Panc1 (cell line): ENCODE data around the gene TIMM17B. TPM values are rescaled to one million over a fixed set of nuclear protein-coding genes. Genes with fewer than 3 reads are reported as not detected.

ENCODE experiments used
- ATAC-seq: fragments of 200-7000 bp; cut with Tn5 transposase; 2 replicates; pipeline ENCODE4 v1.9.1; 2020; ENCODE audit warnings: mild to moderate bottlenecking, moderate library complexity
- BruUV-seq: library from RNA; stranded (reverse); fragments of 400-500 nt; replicated peaks from 2 replicates; lab custom pipeline; 2021; lab: Mats Ljungman, UMichigan
- CTCF ChIA-PET: fragments of 300-600 bp; sonication (Branson Sonifier 250); formaldehyde crosslinking; loops from one replicate; lab custom pipeline; 2022; ENCODE audit warnings: antibody characterized with exemption; lab: Charles Lee
- POLR2A ChIA-PET: fragments of 300-600 bp; sonication (Branson Sonifier 250); formaldehyde crosslinking; loops from one replicate; lab custom pipeline; 2022; ENCODE audit warnings: antibody characterized with exemption; lab: Charles Lee
- DNase-seq: peaks from one replicate; pipeline ENCODE4 v3.0.0-alpha.2; 2010; ENCODE audit warnings: low read depth, low spot score
- H3K27ac ChIP-seq: 2 replicates; pipeline ENCODE4 v1.5.1; 2011; ENCODE audit warnings: mild to moderate bottlenecking, low read length, inconsistent platforms
- H3K27me3 ChIP-seq: fragments of 200-500 bp; sonication (Bioruptor generic); 2 replicates; pipeline ENCODE4 v1.6.0; 2014; ENCODE audit warnings: low read length, inconsistent platforms; ENCODE audit not compliant: control insufficient read depth, insufficient read depth
- H3K36me3 ChIP-seq: fragments of 200-500 bp; sonication (Bioruptor generic); 2 replicates; pipeline ENCODE4 v1.5.1; 2014; ENCODE audit warnings: inconsistent platforms, mild to moderate bottlenecking, low read length, moderate library complexity; ENCODE audit not compliant: control insufficient read depth, insufficient read depth
- H3K4me1 ChIP-seq: 2 replicates; pipeline ENCODE4 v1.5.1; 2011; ENCODE audit warnings: inconsistent platforms, mild to moderate bottlenecking, low read length, moderate library complexity; ENCODE audit not compliant: control insufficient read depth, insufficient read depth
- H3K4me3 ChIP-seq, 2 experiments: 2 replicates each; pipeline ENCODE4 v1.5.1; 2011 to 2012; ENCODE audit warnings: low read depth in 2 of 2, low read length in 2 of 2, mild to moderate bottlenecking in 2 of 2, inconsistent platforms in 1 of 2, moderate library complexity in 1 of 2
- H3K9me3 ChIP-seq: fragments of 200-500 bp; sonication (Bioruptor generic); 2 replicates; pipeline ENCODE4 v1.5.1; 2014; ENCODE audit warnings: low read depth, mild to moderate bottlenecking, inconsistent platforms, low read length, moderate library complexity; ENCODE audit not compliant: control insufficient read depth, insufficient read depth
- CTCF ChIP-seq: fragments of 450-650 bp; IDR thresholded peaks from 2 replicates; pipeline ENCODE4 v1.5.1; 2017; ENCODE audit warnings: mild to moderate bottlenecking
- POLR2AphosphoS5 ChIP-seq: IDR thresholded peaks from 2 replicates; pipeline ENCODE4 v1.6.1; 2012; ENCODE audit warnings: mild to moderate bottlenecking, low read depth, low read length, moderate library complexity
- REST ChIP-seq, 2 experiments: IDR thresholded peaks; 2 replicates each; pipeline ENCODE4 v1.6.1; 2011 to 2012; ENCODE audit warnings: low read depth in 2 of 2, control low read depth in 1 of 2, low read length in 1 of 2, mild to moderate bottlenecking in 1 of 2, moderate library complexity in 1 of 2; ENCODE audit not compliant: insufficient read depth in 1 of 2
- SIN3A ChIP-seq: IDR thresholded peaks from 2 replicates; pipeline ENCODE4 v1.6.1; 2012; ENCODE audit warnings: low read depth, mild to moderate bottlenecking, low read length, moderate library complexity, borderline replicate concordance; ENCODE audit not compliant: insufficient read depth
- TCF7L2 ChIP-seq: IDR thresholded peaks from 2 replicates; pipeline ENCODE4 v1.6.1; 2011; ENCODE audit warnings: mild to moderate bottlenecking, low read depth, low read length, inconsistent platforms
- in situ Hi-C: cut with HindIII; loops from 2 replicates; pipeline ENCODE4 v1.10.0; 2016; ENCODE audit warnings: low sequenced_read_pairs, low pct_unique_long_range_greater_than_20kb
- intact Hi-C: fragments of 100-400 bp; cut with micrococcal nuclease; formaldehyde crosslinking; loops from one replicate; pipeline ENCODE4 v1.10.0; 2022; ENCODE audit not compliant: unreplicated experiment
- total RNA-seq: library from RNA; stranded (reverse); gene quantifications from one replicate; pipeline ENCODE4 v1.2.1, GENCODE V29; 2021; ENCODE audit not compliant: unreplicated experiment

Gene TIMM17B
- total RNA-seq, 1 experiment from 2014 or later, result 92.1 TPM

GRCh38 chrX:48897157-48897624, 377 bp downstream of the TIMM17B start:
- no TSS peak for BruUV-seq
- intact Hi-C loops (no loop called here), in situ Hi-C loops (no loop called here)
- peaks cover 6% of the 10 kb centered on the region; the same call in 1 of the 2 replicates for H3K4me1 ChIP-seq
- TF ChIP-seq POLR2AphosphoS5, result no peak; the same call in 1 of the 2 replicates
- TF ChIP-seq CTCF, result no peak
- TF ChIP-seq TCF7L2, result peak; percentile 14; the same call in 1 of the 2 replicates
- POLR2A ChIA-PET, result interaction anchor here (0.7 to 1.3 kb wide), 2 partner anchors 13 to 14 kb away, joined by 3 to 6 read pairs; partner anchors contain the start of gene SLC35A2
- no peaks in the 10 kb centered on the region for H3K9me3 ChIP-seq
- ATAC-seq (peak; percentile 63), DNase-seq (no peak)
- CTCF ChIA-PET, result no interaction called here
- peak overlapping the region; percentile 71 to 82 for H3K4me3 ChIP-seq
- H3K27me3 ChIP-seq, result no peaks in the 10 kb centered on the region
- H3K27ac ChIP-seq, result peak overlapping the region; percentile 94
- 0 out of 2 replicates have a peak, but pooled peaks cover 2% of the 10 kb centered on the region for H3K36me3 ChIP-seq

- Histone ChIP-seq H3K27ac (peak overlapping the region; percentile 94), H3K9me3 (no peaks in the 10 kb centered on the region), H3K4me1 (peaks cover 6% of the 10 kb centered on the region; the same call in 1 of the 2 replicates), H3K36me3 (no peaks in the 10 kb centered on the region), H3K4me3 (peak overlapping the region; percentile 71 to 82), H3K27me3 (no peaks in the 10 kb centered on the region)
- DNase-seq, result no peak
- in situ Hi-C loops, result no loop called here
- ChIA-PET POLR2A (no interaction called here), CTCF (no interaction called here)
- no peak for ATAC-seq
- TF ChIP-seq SIN3A (no peak), CTCF (no peak)
- intact Hi-C loops, result no loop called here
- no TSS peak for BruUV-seq
These were observed 957 bp downstream of the TIMM17B start for GRCh38 chrX:48896611-48897011.

- no peak for TF ChIP-seq REST (IDR thresholded peaks at IDR 0.05; ENCODE audit: insufficient read depth in 1 of 2, low read depth in 2 of 2, low read length in 1 of 2)
- no peak for TF ChIP-seq TCF7L2
- TF ChIP-seq CTCF, result no peak
- no peak for TF ChIP-seq SIN3A
- TF ChIP-seq POLR2AphosphoS5, result no peak
- intact Hi-C loops (no loop called here), in situ Hi-C loops (no loop called here)
- ChIA-PET POLR2A (no interaction called here), CTCF (no interaction called here)
- Histone ChIP-seq H3K36me3 (no peaks in the 10 kb centered on the region), H3K9me3 (no peaks in the 10 kb centered on the region), H3K4me1 (peaks cover 6% of the 10 kb centered on the region; the same call in 1 of the 2 replicates), H3K27ac (no peak overlapping the region), H3K27me3 (no peaks in the 10 kb centered on the region), H3K4me3 (no peak overlapping the region)
- no peak for ATAC-seq
- no peak for DNase-seq
- no TSS peak for BruUV-seq
These were observed 2.7 kb downstream of the TIMM17B start for GRCh38 chrX:48894891-48895290.
